GM11168 (cell line): ENCODE measurements around the gene ZNF665.
"Not testable (repeated sequence)": the region's sequence is repeated elsewhere in the genome, so short reads cannot be mapped to it uniquely, and the experiment has no call there.

ENCODE experiments used
- in situ Hi-C: fragments of 300-500 bp; cut with MboI; formaldehyde crosslinking; loops from one replicate; pipeline ENCODE4 v1.12.0; 2022; ENCODE audit warnings: low sequenced_read_pairs; ENCODE audit not compliant: unreplicated experiment

Gene ZNF665

DNA sequence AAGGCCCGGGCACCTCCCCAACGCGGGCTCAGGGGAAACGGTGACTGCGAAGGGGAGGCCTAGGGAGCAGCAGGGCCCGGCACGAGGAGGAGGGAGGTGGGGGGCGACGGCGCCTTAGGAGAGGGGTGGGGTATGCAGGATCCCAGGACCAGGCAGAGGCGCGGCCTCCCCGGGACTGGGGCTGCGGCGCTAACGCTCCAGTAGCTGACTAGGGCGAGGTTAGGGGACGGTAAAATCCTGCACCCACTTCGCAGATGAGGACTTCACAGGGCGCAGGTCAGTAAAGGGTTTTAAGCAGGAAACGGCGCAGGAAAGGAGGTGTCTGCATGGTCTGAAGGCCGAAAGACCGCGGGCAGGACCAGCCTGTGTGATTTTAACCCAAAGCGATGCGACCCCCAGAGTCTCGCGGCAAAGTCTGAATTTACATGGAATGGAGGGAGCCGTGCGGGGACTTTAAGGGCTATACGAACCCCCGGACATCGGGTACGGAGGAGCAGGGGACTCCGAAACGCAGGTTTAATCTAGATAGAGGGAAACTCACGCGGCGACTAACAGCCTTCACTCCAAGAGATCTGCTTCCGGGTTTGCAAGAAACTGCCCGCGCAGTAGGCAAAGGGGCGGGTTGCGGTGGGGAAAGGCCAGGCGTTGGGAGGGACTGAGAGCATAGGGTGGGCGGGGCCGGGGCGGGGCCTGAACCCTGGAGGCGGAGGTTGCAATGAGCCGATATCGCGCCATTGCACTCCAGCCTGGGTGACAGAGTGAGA, at the start of gene ZNF665:
TSS of gene ZNF665 (minus strand) at position 588 of the 764 bp plus-strand sequence. CDS start 10,460 bp downstream, outside the sequence.
- in situ Hi-C loops = no loop called here

DNA sequence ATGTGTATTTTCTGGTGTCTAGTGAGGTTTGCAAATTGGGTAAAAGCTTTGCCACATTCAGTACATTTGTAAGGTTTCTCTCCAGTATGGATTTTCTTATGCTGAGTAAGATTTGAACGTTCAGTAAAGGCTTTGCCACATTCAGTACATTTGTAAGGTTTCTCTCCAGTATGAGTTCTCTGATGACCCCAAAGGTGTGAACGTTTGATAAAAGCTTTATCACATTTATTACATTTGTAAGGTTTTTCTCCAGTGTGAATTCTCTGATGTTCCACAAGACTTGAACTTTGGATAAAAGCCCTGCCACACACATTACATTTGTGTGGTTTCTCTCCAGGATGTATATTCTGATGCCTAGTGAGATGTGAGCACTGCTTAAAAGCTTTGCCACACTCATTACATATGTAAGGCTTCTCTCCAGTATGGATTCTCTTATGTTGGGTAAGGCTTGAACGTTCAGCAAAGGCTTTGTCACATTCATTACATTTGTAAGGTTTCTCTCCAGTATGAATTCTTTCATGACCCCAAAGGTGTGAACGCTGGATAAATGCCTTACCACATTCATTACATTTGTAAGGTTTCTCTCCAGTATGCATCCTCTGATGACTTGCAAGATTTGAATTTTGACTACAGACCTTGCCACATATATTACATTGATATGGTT, 44.1 kb upstream of the ZNF665 start:
- in situ Hi-C loops = no loop called here

DNA sequence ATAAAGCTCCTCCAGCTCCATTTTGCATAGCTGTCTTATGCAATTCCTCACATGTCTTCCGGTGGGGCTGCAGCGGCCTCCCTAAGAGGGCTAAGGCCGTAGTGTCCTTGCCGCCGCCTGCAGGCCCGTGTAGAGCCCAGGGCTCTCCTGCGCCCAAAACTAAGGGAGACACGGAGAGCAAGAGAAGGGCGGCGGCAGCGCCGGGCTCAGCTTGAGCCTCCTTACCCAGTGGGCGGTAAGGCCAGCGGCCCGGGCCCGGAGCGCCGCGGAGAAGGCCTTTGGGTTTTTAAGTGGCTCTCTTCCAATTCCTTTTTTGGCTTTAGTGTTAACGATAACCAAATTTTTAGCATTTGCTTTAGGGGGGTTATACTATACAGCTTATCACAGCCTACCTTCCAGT, 31.4 kb upstream of the ZNF665 start:
- in situ Hi-C loops = no loop called here

DNA sequence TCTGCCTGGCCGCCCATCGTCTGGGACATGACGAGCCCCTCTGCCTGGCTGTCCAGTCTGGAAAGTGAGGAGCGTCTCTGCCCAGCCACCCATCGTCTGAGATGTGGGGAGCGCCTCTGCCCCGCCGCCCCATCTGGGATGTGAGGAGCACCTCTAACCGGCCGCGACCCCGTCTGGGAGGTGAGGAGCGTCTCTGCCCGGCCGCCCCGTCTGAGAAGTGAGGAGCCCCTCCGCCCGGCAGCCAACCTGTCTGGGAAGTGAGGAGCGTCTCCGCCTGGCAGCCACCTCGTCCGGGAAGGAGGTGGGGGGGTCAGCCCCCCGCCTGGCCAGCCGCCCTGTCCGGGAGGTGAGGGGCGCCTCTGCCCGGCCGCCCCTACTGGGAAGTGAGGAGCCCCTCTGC, 29.6 kb upstream of the ZNF665 start:
- in situ Hi-C loops = not testable (repeated sequence)

DNA sequence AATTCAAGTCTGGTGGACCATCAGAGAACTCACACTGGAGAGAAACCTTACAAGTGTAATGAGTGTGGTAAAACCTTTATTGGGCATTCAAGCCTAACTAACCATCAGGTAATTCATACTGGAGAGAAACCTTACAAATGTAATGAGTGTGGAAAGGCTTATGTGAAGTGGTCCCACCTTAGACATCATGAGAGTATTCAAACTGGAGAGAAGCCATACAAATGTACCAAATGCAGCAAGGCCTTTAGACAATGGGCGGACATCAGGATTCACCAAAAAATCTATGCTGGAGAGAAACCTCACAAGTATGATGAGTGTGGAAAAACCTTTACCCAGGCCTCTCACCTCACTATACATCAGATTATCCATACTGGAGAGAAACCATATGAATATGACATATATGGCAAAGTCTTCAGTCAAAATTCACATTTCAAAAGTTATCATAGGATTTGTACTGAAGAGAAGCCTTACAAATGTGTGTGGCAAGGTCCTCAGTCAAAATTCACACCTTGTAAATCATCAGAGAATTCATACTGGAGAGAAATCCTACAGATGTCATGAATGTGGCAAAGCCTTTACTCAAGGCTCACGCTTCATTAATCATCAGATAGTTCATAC, 19.7 kb upstream of the ZNF665 start:
- in situ Hi-C loops = no loop called here

DNA sequence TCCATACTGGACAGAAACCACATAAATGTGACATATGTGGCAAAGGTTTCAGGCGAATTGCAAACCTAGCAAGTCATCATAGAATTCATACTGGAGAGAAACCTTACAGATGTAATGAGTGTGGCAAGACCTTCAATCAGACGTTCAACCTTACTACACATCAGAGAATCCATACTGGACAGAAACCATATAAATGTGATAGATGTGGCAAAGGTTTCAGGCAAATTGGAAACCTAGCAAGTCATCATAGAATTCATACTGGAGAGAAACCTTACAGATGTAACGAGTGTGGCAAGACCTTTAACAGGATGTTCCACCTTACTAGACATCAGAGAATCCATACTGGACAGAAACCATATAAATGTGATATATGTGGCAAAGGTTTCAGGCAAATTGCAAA, 18.4 kb upstream of the ZNF665 start:
- in situ Hi-C loops = not testable (repeated sequence)

DNA sequence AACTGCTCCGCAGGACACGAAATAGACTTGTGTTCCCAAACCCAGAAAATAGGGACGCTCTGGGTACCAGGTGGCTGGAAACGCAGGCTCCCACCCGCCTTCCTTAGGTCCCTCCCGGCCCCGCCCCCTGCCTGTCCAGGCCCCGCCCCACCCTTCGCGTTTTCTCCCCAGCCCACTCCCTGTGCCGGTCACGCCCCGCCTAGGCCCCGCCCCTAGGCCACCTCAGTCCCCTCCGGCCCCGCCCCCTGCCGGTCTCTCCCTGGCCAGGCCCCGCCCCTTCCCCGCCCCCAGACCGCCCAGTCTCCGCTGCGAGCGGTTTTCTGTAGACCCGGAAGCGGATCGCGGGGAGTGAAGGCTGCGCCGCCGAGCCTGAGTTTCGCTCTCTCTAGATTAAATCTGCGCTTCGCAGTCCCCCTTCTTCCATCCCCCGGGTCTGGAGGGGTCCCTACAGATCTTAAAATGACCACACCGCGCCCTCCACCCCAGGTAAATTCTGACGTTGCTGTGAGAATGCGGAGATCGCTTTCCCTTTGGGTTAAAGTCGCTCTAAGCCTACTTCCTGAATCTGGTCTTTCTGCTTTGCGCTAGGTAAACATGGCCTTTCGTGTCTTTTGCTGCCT, 3.7 kb upstream of the ZNF665 start:
- in situ Hi-C loops = no loop called here

DNA sequence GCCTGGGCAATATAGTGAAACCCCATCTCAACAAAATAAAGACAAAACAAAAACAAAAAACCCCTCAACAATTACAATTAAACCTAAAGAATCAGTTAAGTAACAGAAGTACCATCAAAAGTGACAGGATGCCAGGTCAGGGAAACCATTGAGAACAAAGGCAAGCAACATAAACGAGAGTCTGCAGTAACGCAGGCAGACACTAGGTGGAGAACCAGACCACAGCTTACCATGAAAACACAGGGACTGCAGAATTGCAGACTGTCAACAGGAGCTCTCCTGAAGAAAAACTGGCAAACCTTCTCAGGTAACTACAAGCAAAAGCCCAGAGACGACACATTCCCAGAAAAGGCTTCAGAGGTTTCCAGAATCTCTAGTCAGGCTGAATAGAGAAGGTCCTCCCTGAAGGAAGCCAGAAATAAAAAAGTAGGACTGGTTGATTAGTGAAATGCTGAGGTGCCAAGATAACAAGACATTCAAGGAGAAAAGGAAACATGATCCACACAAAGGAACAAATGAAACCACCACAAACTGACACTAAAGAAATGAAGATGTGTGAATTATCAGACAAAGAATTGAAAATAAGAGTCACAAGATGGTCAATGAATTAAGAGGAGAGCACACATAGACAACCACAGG, 2.2 kb upstream of the ZNF665 start:
- in situ Hi-C loops = no loop called here

DNA sequence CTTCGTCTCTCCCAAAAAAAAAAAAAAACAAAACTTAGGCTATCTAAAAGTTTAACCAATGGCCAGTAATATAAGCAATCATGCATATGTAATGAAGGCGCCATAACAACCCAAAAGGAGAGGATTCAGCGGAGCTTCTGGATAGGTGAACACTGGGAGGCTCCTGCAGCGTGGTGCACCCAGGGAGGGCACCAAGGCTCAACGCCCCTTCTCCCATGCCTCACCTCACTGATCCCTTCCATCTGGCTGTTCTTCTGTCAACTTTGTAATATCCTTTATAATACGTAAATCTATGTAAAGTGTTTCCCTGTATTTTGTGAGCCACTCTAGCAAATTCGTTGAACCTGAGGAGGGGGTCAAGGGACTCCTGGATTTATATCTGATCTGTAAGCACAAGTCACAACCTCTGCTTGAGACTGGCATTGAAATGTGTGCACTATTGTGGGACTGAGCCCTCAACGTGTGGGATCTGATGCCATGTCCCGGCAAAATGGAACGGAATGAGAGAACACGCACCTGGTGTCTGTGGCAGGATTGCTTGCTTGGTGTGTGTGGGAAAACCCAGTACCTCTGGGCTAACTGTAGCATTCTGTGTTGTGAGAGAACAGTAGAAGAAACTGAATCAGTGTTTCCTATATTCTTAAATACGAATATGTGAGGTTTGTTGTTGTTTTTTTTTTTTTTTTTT, 521 bp upstream of the ZNF665 start:
- in situ Hi-C loops = no loop called here

DNA sequence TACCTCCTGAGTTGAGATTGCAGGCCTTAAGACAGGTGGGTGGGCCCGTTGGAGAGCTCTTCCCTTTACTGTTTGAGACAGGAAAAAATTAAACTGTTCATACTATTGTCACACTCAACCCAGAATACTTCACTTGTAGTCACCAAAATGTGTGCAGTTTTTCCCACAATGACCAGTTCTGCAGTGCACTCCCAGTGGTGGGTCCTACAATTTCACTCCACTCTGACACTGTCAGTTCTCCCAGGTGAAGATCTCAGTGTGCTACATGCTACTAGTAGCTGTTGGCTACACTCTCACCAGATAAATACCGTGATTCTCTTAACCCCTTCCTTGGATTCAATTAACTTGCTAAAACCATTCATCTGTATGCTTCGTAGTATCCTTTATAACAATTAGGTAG, 2.9 kb downstream of the ZNF665 start:
- in situ Hi-C loops = no loop called here

DNA sequence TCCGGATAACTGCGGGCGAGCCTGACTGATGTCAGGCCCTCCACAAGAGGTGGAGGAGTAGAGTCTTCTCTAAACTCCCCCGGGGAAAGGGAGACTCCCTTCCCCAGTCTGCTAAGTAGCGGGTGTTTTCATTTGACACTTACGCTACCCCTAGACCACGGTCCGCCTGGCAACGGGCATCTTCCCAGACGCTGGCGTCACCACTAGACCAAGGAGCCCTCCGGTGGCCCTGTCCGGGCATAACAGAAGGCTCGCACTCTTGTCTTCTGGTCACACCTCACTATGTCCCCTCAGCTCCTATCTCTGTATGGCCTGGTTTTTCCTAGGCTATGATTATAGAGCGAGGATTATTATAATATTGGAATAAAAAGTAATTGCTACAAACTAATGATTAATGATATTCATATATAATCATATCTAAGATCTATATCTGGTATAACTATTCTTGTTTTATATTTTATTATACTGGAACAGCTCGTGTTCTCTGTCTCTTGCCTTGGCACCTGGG, 3.4 kb downstream of the ZNF665 start:
- in situ Hi-C loops = not testable (repeated sequence)

DNA sequence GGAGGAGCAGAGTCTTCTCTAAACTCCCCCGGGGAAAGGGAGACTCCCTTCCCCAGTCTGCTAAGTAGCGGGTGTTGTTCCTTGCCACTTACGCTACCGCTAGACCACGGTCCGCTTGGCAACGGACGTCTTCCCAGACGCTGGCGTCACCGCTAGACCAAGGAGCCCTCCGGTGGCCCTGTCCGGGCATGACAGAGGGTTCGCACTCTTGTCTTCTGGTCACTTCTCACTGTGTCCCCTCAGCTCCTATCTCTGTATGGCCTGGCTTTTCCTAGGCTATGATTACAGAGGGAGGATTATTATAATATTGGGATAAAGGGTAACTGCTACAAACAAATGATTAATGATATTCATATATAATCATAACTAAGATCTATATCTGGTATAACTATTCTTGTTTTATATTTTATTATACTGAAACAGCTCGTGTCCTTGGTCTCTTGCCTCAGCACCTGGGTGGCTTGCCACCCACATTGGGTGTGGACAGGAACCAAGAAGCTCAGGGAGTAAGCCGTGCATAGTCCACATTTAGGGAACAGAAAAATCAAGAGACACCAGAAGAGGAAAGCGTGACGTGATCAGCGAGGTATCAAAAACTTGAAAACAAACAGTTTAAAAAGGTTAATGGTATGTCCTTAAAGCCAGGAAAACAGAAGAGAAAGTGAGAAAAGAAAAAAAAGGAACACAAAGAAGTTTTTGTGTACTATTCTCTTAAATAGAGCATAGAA, 7.8 kb downstream of the ZNF665 start:
- in situ Hi-C loops = not testable (repeated sequence)

DNA sequence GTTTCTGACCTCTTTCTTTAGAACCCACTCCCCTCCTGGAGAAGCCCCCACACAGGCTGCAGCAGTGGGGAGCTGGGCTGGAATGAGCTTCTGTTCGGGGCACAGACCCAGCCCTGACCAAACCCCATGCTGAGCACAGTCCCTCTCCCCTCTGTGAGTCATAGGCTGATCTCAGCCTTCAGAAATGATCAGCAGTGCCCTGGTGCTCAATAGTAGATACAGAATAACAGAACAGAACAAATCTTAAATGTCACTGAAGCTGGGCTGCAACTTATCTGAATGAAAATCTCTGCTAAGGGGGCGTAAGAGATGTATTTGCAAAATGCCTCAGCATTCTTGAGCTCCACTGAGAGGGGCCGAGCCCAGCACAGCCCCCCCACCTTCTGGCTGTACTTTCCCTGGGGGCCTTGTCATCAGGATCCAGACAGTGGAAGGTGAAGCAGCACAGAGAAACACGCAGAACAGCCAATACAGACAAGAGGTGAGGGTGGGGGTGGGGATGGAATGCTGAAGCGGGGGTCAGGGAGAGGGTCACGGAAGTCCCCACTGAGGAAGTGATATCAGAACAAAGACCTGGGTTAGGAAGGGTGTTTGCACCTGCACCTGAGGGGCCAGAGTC, 9.9 kb downstream of the ZNF665 start:
- in situ Hi-C loops = no loop called here

DNA sequence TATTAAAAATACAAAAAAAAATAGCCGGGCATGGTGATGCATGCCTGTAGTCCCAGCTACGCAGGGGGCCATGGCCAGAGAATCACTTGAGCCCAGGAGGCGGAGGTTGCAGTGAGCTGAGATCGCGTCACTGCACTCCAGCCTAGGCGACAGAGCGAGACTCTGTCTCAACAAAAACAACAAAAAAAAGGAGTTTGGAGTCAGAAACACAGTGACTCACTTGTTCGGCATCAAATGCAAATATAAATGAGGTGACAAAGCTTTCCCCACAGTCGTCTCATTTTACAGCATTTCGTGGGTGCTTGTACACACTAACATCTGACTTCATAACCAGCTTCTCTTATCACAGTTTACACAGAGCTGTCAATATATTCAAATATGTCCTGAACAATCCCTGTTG, 11.0 kb downstream of the ZNF665 start:
- in situ Hi-C loops = no loop called here

DNA sequence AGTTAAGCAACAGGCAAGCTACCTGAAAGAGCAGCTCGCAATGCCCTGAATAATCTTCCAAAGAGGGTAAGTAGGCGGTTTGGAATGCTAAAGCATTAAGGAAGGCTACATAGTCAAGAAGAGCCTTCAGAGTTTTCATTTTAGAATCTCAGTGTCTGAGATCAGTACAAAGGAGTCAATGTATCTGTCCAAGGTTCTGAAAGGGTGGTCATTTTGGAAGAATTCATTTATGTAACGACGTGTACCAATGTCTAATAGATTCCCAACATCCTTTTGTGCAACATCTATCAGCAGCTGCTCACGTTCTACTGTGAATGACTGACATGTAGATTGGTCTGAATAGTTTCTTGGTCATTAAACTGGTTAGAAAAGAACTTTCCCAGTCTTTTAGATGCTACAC, 15.2 kb downstream of the ZNF665 start:
- in situ Hi-C loops = no loop called here

DNA sequence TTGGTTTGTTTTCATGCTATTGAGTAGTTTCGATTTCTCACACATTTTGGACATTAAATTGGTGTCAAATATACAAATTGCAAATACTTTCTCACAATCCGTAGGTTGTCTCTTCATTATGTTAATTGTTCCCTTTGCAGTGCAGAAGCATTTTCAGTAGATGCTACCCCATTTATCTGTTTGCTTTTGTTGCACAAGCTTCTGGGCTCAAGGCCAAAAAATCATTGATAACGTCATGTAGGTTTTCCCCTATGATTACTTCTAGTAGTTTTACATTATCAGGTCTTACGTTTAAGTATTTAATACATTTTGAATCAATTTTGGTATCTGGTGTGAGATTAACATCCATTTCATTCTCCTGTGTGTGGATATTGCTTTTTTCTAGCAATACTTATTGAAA, 20.3 kb downstream of the ZNF665 start:
- in situ Hi-C loops = no loop called here

DNA sequence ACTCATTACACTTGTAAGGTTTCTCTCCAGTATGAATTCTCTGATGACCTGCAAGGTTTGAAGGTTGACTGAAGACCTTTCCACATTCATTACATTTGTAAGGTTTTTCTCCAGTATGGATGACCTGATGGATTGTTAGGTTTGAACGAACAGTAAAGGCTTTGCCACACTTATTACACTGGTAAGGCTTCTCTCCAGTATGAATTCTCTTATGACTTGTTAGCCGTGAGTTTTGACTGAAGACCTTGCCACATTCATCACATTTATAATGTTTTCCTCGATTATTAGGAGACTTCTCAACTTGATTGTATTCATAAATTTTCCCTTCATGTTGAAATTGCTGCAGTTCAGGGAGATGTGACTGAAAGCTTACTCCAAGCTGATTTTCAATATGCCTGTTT, 27.5 kb downstream of the ZNF665 start:
- in situ Hi-C loops = no loop called here

DNA sequence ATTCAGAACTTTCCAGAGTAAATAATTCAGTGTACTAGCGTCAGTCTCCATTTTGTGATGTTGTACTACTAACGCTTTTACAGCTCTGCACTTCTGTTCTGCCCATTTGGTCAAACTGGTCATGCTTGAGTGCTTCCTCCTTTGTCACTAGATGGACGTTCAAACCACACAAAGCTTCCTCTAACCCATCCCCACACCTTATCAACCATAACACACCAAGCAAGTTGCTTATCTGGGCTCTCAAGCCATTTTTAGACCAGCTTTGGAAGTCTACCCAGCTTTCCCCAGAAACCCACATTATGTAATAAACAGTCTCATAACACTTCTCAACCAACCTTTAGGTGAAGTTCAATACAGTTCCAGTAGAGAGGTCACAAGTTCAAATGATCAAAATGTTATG, 32.0 kb downstream of the ZNF665 start:
- in situ Hi-C loops = no loop called here

DNA sequence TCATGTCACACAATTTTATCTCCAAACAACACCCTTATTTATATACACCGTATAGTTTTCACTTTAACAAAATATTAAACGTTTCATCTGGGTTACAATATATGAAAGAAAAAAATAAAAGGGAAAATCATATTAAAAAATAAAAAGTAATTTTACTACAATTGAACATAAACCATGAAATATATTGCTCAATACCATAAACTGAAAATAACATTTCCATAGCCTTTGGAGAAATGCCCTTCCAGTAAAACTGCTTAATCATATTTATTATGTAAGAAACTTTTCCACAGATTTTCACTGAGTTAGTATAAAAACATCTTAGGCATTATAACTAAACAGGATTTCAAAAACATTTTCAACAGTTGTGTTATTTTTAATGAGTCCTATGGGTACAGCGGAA, 32.8 kb downstream of the ZNF665 start:
- in situ Hi-C loops = no loop called here
